HG02870 (cell line): ENCODE data around the gene IRS2.
"Not testable (repeated sequence)": the region's sequence is repeated elsewhere in the genome, so short reads cannot be mapped to it uniquely, and the experiment has no call there.

Experiments
- ATAC-seq: cut with Tn5 transposase; IDR thresholded peaks from one replicate; pipeline ENCODE4 v1.9.1; 2021; ENCODE audit warnings: mild to moderate bottlenecking, moderate library complexity; ENCODE audit not compliant: unreplicated experiment

IRS2 gene

GRCh38 chr13:109734002-109734785 is 52.2 kb downstream of the IRS2 start:
- no peak for ATAC-seq

- no peak for ATAC-seq
Measured at GRCh38 chr13:109733550-109733949, 52.8 kb downstream of the IRS2 start.

GRCh38 chr13:109732470-109733170 is 53.8 kb downstream of the IRS2 start:
- ATAC-seq = not testable (repeated sequence)

- no peak for ATAC-seq
Measured at GRCh38 chr13:109730812-109731335, 55.5 kb downstream of the IRS2 start.

GRCh38 chr13:109728791-109729731 is 57.3 kb downstream of the IRS2 start:
- ATAC-seq = no peak

- ATAC-seq = no peak
Measured at GRCh38 chr13:109728061-109728460, 58.3 kb downstream of the IRS2 start.

GRCh38 chr13:109727251-109727650 is 59.1 kb downstream of the IRS2 start:
- ATAC-seq = no peak

GRCh38 chr13:109725995-109726637 is 60.3 kb downstream of the IRS2 start:
- ATAC-seq = no peak

GRCh38 chr13:109725297-109725696 is 61.1 kb downstream of the IRS2 start:
- no peak for ATAC-seq

GRCh38 chr13:109724603-109725002 is 61.8 kb downstream of the IRS2 start:
- no peak for ATAC-seq

- no peak for ATAC-seq
Measured at GRCh38 chr13:109723046-109723445, 63.3 kb downstream of the IRS2 start.

- no peak for ATAC-seq
Measured at GRCh38 chr13:109722068-109722467, 64.3 kb downstream of the IRS2 start.

- no peak for ATAC-seq
Measured at GRCh38 chr13:109720758-109721184, 65.6 kb downstream of the IRS2 start.

GRCh38 chr13:109719962-109720646 is 66.3 kb downstream of the IRS2 start:
- ATAC-seq = no peak

- no peak for ATAC-seq
Measured at GRCh38 chr13:109718726-109719125, 67.7 kb downstream of the IRS2 start.

GRCh38 chr13:109717686-109718085 is 68.7 kb downstream of the IRS2 start:
- ATAC-seq = no peak

- ATAC-seq = no peak
Measured at GRCh38 chr13:109715902-109716301, 70.5 kb downstream of the IRS2 start.

- no peak for ATAC-seq
Measured at GRCh38 chr13:109713681-109714080, 72.7 kb downstream of the IRS2 start.

- no peak for ATAC-seq
Measured at GRCh38 chr13:109712124-109712722, 74.2 kb downstream of the IRS2 start.
